LNCaP clone FGC (cell line): Measurements from ENCODE around the gene HMGCLL1.

Experiments used
- DNase-seq: peaks from one replicate; pipeline ENCODE4 v3.0.0-alpha.2; 2011; ENCODE audit warnings: low read depth
- H3K4me3 ChIP-seq: 2 replicates; pipeline ENCODE4 v1.5.1; 2011; ENCODE audit warnings: mild to moderate bottlenecking, low read depth, low read length, control low read depth
- TF ChIP-seq, protein P1 (sequence below): IDR thresholded peaks from 2 replicates; pipeline ENCODE4 v1.5.1; 2012; ENCODE audit warnings: mild to moderate bottlenecking; ENCODE audit not compliant: control insufficient read depth, insufficient read depth; ENCODE audit errors: extremely low read depth

HMGCLL1 gene

DNA sequence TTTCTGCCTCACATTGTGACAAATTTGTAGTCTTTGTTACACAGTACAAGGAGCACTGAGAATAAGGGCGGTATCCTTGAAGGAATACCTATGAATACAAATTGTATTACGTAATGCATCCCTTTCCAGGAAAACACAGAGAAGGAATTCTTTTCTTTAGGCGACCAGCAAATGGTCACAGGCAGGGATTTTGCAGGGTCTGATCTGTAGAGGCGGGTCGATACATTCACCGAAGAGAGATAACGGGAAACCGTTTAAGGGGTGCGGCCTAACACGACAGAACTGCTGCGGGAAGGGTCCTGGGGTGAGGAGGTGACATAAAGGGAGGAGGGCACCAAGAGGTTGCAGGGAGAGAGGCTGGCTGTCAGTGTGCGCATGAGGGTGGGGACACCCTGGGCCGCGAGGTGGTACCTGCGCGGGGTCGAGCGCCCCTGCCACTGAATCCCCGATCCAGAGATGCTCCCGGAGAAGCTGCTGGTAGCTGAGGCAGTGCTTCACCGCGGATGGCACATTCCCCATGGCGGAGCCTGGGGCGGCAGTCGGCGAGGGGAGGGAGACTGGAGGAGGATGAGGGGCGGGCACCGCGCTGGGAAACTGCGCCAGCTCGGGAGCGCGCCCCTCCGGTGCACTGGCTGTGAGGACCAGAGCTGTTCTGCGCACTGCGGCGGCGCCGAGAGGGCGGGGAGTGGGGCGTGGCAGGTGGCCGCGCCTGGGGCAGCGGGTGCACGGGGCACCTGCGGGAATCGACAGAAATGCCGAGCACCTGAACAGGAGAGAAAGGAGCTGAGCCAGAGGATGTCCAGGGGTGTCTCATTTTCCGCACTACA lies at the start of gene HMGCLL1:
TSS of gene HMGCLL1 (minus strand) at position 656 of the 827 bp plus-strand sequence. CDS start at position 519, 137 bp downstream.
- DNase-seq = no peak
- no peak within 1 kb of the TSS for H3K4me3 ChIP-seq

DNA sequence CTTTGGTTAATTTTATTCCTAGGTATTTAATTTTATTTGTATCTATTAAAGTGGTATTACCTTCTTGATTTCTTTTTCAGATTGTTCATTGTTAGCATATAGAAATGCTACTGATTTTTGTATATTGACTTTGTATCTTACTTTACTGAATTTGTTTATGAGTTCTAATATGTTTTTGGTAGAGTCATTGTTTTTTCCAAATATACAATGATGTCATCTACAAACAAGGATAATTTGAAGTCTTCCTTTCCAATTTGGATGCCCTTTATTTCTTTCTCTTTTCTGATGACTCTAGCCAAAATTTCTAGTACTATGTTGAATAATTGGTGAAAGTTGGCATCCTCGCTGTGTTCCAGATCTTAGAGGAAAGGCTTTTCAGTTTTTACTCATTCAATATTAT lies 43.0 kb upstream of the HMGCLL1 start:
- TF ChIP-seq, protein P1, sequence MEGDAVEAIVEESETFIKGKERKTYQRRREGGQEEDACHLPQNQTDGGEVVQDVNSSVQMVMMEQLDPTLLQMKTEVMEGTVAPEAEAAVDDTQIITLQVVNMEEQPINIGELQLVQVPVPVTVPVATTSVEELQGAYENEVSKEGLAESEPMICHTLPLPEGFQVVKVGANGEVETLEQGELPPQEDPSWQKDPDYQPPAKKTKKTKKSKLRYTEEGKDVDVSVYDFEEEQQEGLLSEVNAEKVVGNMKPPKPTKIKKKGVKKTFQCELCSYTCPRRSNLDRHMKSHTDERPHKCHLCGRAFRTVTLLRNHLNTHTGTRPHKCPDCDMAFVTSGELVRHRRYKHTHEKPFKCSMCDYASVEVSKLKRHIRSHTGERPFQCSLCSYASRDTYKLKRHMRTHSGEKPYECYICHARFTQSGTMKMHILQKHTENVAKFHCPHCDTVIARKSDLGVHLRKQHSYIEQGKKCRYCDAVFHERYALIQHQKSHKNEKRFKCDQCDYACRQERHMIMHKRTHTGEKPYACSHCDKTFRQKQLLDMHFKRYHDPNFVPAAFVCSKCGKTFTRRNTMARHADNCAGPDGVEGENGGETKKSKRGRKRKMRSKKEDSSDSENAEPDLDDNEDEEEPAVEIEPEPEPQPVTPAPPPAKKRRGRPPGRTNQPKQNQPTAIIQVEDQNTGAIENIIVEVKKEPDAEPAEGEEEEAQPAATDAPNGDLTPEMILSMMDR = no peak
- no peak for DNase-seq
- H3K4me3 ChIP-seq = no peak overlapping the region

More for the DNA sequence above, at the start of gene HMGCLL1:
- TF ChIP-seq, protein P1 = no peak

DNA sequence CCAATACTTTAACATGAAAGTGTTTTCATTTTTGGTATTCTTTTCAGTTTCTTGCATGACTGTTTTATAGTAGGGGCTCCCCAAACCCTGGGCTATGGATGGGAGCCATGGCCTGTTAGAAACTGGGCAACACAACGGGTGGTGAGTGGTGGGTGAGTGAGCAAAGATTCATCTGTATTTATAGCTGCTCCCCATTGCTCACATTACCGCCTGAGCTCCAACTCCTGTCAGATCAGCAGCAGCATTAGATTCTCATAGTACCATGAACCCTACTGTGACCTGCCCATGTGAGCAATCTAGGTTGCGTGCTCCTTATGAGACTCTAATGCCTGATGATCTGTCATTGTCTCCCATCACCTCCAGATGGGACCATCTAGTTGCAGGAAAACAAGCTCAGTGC lies 42.3 kb upstream of the HMGCLL1 start:
- TF ChIP-seq, protein P1 = no peak
- no peak overlapping the region for H3K4me3 ChIP-seq
- no peak for DNase-seq

DNA sequence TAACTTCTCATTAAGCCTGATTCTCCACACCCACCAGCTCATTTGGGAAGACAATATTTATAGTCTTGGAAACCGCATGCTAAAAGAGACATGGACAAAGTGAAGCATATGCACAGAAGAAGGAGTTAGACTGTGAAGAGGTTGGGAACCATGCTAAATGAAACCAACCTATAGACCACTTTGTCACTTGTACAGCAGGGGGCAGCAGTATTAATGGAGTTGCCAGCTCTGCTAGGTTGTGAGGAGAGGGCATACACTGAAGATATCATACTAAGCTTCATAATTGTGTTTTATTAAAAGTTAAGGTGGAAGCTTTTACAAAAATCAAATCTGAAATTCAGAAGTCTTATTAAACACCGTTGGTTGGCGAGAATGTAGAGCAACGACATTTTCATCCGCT lies 38.3 kb upstream of the HMGCLL1 start:
- TF ChIP-seq, protein P1 = peak; percentile 68
- DNase-seq = peak; percentile 2

DNA sequence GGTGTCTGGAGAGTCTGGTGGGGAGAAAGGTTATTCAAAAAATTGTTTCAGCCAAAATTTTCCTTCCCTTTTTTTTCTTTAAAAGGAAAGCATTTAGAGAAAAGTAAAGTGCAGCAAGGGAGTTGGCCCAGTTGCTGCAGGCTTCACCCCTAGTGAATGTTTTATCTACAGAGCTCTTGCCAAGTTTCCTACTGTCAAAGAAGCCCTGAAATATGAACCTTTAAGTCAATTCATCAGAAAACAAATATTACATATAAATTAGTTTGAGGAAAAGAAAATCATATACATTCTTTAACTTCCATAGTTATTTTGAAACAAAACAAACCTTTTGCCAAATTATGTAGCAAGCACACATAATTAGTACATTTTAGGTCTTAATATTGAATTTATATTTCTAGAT lies 25.0 kb upstream of the HMGCLL1 start:
- H3K4me3 ChIP-seq = no peak overlapping the region
- no peak for DNase-seq
- TF ChIP-seq, protein P1 = no peak

More for the DNA sequence above, 38.3 kb upstream of the HMGCLL1 start:
- no peak overlapping the region for H3K4me3 ChIP-seq

DNA sequence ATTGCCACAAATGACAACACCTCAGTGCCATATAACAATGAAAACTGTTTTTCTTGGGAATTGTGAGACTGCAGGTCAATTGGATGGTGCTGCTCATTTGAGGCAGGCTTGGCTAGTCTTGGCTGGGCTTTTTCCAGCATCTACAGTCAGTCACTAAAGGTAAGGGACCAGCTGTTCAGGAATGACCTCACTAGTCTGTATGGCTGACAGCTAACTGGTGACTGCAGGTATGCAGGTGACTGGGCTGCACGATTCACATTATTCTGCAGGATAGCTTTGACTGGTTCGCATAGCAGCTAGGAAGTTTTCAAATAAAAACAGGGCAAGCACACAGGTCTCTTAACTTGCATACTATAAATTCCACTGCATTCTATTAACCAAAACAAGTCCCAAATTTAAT lies 22.1 kb upstream of the HMGCLL1 start:
- no peak for DNase-seq
- TF ChIP-seq, protein P1 = no peak
- H3K4me3 ChIP-seq = no peak overlapping the region
